ENCODE results near the gene ARHGEF37.
A peak's percentile ranks its signal among the peaks of the same experiment; 100 is the strongest.

The ARHGEF37 gene

DNA sequence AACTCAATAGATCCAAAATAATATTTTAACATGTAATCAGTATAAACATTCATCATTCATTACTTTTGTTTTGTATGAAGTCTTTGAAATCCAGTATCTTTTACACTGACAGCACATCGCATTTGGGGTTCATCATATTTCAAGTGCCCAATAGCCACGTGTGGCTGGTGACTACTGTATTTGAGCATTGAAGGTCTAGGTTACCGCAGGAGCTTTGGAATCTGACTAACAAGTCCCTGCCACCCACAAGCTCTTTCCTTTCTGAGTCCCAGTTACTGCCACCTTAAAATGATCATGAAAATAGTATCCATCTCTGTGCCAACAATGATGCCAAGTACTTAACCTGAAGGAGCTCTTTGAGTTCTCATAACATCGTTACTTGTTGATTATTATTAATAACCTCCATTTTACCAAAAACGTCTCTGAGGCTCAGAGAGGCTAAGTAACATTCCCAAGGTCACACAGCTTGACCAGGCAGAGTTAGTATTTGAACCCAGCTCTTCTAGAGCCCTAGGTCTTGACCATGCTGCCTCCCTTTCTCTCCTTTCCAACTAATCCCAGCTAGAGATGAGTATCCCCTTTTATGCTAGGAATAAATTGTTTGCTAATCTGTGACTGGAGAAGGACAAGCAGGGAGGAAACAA lies 24.2 kb downstream of the ARHGEF37 start:
- DNase-seq: no peak

DNA sequence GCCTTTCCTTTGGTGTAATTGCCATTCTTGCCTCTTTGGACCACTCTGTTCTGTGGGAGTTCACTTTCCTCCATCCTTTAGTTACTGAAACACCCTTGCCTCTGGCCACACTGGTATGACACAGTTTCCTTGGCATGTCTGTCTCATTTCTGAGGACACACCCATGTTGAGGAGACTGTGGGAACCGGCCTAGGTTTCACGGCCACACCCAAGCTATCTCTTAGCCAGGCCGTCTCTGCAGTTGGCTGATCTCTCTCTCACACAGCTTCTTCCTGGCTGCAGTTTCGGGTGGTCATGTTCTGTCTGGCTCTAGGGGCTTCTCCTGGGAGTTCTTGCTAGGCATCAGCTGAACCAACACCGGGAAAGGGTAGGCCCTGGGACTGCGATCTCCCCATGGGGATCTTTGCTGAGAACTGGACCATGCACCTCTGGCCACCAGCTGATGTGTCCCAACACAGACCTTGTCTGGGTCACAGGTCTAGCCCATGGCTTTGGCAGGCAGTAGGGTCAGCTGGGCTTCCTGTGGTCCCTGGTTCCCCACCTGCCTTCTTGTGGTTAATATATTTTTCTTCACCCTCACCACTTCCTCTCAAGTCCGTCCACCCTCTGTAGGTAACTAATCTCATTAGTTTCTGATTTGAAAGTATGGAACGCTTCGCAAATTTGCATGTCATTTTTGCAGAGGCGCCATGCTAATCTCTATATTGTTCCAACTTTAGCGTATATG lies 24.9 kb downstream of the ARHGEF37 start:
- no peak for DNase-seq

DNA sequence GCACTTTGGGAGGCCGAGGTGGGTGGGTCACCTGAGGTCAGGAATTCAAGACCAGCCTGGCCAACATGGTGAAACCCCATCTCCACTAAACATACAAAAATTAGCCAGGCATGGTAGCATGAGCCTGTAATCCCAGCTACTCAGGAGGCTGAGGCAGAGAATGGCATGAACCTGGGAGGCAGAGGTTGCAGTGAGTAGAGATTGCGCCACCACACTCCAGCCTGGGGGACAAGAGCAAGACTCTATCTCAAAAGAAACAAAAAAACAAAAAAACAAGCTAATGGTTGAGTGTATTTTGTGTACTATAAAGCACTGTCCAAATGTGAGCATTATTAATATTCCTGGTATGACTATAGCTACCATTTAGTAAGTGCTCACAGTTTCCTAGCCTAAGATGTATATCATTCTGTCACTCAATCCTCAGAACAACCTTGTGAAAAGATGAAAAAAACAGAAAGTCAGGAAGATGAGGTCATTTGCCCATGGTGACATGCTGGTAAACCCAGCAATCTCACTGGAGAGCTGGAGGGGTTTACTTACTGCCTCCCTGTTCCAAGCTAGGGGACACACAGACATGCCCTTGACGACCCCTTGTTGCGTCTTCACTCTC lies 27.7 kb downstream of the ARHGEF37 start:
- no peak for DNase-seq

DNA sequence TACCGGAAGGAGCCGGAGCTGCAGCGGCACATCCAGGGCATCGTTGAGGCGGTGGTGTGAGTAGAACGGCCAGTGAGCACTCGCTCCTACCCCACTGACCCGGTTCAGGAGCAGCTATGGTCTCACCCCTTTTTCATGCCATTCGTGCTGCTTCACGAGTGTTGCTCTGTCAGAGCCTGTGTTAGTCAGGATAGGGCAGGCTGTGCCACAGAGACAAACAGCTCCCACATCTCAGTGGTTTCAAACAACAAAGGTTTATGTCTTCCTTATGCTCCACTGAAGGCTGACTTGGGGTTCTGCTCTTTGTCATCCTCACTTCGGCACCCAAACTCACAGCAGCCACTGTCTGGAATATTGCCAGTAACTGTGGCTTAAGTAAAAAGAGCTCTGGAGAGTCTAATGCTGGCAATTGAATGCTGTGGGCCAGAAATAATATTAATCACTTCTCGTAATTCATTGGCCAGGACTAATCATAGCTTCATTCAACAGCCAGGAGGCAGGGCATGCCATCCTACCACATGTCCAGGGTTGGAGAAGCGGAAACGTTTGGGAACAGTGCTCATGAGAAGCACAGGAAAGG lies 28.4 kb downstream of the ARHGEF37 start:
- no peak for DNase-seq

DNA sequence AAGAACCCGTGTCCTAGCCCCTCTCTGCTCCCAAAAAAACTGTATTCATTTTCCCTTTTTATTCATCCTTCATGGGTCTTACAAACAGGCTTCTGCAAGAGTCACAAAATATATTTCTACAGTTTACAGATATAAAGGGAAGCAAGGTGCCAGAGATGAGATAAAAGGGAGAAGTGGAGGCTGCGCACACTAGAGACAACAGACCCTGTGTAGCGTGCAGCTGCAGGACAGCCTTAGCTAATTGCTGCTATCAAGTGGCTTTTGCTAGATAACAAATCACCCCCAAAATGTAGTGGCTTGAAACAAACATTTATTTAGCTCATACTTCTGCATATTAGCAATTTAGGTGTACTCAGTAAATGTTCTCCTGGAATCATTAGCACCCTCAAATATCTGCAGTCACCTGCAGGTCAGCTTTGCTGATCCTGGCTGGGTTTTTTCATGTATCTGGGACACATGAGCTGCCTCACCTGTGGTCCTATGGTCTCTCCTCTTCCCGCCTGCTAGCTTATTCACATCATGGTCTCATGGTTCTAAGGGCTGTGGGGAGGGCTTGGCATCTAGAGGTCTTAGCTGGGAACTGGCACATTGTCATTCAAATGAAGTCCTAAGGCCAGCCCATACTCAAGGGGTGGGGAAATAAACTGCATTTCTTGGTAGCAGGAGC lies 29.4 kb downstream of the ARHGEF37 start:
- DNase-seq: no peak

DNA sequence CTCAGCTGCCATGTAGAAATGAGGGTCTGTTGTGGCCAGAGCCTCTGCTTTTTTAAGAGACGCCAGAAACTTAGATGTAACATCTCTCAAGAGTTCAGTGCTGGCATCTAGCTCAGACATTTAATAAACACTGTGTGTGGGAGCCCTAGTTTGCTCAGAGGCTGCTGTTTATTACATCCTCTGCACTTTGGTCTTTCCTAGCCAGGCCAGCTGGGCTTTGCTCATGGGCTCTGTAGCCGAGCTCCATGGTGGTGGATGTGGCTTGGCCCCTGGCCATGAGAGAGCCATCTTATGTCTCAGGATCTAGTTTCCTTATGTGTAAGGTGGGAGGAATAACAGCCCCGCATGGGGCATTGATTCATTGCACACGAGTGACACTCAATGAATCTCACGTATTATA lies 30.0 kb downstream of the ARHGEF37 start:
- DNase-seq: no peak

DNA sequence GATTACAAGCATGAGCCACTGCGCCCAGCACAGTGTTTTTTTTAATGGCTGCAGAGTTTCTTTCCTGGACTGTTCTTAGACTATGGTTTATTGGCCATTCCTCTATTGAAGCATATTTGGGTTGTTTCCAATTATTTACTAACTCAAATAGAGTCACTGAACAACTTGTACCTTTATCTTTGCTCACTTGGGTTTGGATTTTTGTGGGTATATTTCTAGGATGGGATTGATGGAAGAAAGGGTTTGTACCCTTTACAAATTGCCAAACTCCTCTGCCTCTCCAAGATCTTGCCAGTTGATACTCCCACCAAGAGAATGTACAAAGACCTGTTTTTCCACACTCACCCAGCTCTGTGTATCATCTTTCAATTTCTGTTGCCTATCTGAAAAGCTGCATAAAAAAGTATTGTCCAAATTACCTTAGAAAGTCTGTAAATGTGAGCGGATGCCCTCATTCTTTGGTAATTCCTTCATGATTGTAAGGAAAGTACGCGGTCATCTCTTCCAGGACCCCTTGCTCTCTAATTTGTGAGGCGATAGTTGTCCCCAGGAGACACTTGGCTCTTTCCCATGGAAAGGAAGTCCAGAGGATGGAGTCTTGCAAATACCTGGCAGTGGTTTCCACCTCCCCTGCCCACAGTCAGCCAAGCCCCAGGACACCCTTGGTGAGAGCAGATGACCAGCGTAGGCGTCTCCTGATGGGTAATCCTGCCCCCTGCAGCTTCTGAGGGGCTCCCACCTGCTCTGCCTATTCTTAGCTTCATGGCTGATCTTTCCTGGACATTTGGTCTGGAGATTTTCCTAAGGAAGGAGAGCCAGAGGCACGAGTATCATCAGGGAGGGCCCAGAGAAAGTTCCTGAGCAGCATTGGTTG lies 33.0 kb downstream of the ARHGEF37 start:
- no peak for DNase-seq

DNA sequence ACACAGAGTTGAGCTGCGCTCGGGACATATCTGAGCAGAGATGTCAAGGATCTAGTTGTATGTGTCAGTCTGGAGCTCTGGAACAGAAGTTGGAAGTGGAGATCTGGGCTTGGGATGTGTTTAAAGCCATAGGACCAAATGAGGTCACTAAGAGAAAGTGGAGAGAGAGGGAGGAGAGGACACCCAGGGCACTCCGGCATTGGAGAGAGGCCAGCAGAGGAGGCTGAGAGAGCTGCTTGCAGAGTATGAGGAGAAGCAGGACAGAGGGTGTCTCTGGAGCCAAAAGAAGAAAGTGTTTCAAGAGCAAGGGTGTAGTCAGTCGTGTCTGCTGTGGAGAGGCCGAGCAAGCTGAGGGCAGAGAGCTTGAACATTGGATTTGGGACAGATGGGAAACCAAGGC lies 34.7 kb downstream of the ARHGEF37 start:
- DNase-seq: no peak

DNA sequence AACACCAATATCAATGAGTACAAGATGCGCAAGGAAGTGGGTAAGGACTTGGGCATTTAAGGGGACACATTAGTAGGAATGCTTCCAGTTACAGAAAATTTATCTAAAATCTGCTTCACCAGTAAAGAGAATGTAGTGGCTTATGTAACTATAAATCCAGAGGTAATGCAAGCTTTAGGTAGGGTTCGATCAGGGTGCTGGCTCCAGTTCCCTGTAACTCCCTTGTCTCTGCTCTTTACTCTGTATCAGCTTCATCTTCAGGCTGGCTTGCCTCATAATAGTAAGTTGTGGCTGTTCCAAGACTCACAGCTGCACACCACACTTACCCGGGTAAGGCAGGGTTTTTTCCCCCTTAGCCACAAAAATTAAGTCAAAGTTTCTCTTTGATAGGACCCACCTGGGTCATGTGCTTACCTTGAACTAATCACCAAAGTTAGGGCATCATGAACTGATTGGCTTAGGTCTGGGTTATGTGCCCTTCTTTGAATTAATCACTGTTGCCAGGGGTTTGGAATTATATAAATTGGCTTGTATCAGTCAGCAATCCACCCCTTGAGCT lies 35.5 kb downstream of the ARHGEF37 start:
- no peak for DNase-seq

DNA sequence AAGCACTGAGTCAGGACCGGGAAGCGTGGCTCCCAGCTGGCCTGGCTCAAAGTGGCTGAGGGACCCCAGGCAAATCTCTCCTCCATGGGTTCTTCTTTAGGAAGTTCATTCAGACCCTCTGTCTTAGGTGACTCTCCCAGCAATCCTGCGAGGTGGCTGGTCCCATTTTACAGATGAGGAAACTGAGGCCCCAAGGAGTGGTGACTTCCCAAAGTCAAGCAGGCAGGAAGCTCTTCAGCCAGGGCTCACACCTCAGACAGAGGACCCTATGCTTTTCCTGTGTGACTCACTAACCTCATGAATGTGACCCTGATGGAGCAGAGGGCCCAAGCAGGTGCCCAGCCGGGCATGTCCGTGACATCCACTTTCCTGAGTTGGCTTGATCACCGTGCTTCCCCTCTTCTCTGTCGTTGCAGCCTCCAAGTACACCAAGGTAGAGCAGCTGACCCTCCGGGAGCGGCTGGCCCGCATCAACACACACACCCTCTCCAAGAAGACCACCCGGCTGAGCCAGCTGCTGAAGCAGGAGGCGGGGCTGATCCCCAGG lies 36.5 kb downstream of the ARHGEF37 start:
- no peak for DNase-seq

DNA sequence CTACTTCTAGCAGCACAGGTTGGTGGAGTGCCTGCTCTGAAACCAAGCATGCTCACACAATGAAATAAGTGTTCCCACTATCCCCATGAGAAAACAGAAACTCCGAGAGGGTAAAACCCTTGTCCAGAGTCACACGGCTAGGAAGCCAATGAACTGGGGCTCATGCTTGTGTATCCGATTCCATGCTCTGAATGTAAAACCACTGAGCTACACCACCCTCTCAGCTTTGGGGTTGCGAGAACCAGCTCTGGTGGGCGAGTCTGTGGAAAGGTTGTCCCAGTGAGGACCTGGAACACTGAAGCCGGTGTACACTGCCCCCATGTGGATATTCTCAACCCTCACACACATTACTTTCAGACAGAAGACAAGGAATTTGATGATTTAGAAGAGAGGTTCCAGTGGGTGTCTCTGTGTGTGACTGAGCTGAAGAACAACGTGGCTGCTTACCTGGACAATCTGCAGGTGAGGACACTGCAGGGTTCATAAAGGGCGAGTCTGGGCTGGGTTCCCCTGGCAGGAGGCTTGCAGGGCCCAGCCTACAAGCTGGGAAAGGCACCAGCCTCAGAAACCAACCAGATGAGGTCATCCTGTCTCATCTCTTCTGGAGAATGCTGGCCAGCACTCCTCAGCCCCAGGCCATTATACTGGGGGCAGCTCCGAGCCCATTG lies 37.4 kb downstream of the ARHGEF37 start:
- DNase-seq: peak; percentile 70

DNA sequence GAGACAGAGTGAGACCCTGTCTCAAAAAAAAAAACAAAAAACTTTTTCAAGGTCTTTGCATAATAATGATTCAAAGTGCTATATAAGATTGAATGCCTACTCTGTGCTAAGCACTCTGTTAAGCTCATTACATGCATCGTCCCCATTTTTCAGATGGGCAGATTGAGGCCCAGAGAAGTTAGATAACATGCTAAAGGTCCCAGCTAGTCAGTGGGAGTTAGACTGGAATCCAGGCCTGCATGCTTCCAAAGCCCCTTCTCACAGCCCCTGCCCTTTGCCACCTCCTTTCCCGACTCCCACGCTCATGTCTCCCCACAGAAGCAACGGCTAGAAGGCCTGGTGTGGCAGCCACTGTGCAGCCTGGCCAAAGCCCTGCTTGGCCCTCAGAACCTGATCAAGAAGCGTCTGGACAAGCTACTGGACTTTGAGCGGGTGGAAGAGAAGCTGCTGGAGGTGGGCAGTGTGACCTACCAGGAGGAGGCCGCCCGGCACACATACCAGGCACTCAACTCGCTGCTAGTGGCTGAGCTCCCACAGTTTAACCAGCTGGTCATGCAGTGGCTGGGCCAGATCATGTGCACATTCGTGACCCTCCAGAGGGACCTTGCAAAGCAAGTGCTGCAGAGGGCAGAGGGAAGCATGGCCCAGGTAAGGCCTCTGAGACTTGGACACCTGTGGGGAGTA lies 40.3 kb downstream of the ARHGEF37 start:
- DNase-seq: no peak

DNA sequence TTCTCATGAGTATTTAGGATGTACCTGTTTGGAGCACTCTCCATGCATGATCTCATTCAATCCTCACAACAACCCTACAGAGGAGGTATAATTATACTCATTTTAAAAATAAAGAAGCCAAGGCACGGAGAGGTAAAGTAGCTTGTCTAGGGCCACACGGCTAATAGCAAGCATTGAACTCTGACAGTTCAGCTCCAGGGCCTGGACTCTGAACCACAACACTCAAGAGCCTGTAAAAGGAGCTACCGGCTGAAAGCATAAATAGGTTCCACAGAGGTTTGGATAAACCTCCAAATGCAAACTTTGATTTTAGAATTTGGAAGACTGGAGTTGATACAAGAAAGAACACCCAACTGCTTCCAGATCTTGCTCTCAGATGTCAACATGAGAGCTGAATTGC lies 41.2 kb downstream of the ARHGEF37 start:
- DNase-seq: no peak

DNA sequence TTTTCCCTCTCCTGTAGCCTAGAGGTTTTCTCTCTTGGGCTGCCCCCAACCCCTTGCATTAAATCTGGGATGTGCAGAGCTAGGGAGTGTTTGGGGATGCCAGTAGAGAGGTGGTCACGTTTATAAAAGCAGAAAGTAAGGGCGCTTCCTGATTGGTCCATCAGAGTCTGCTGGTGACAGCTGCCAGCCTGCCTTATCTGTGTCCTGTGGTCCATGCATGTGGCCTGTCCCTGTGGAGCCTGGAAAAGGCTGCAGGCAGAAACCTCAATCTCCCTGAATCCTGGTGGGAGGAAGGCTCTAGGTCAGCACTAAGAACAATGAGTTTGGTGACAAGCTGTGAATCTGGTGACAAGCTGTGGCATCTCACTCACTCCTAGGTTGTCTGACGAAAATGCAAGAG lies 42.2 kb downstream of the ARHGEF37 start:
- no peak for DNase-seq

DNA sequence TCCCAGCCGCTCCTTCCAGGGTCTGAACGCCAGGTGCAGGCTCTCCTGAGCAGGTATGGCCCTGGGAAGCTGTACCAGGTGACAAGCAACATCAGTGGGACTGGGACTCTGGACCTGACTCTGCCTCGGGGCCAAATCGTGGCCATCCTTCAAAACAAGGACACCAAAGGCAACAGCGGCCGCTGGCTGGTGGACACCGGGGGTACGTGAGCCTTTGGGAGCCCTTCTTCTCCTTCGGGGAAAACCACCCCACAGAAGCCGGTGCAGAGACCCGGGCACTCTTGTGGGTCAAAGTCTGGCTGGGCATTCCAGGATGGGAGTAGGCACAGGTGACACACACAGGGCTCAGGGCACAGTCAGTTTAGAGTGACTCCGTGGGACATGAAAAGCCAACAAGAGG lies 45.8 kb downstream of the ARHGEF37 start:
- DNase-seq: no peak

DNA sequence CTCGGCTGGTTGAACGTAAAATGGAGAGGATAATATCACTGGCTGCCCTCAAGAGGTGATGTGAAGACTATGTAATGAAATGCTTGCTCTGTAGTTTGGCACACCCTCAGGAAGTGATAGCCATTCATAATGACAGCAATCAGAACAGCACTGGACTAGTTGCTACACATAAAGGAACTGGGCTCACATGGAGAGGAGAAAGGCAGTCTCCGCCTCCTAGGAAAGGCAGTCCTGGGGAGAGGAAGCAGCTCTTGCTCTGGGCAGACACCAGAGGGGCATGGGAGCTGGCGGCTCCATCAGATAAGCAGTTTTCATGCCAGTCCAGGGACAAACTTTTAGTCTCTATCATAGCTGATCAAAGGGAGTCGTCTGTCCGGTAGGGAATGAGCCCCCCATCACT lies 46.9 kb downstream of the ARHGEF37 start:
- DNase-seq: no peak

DNA sequence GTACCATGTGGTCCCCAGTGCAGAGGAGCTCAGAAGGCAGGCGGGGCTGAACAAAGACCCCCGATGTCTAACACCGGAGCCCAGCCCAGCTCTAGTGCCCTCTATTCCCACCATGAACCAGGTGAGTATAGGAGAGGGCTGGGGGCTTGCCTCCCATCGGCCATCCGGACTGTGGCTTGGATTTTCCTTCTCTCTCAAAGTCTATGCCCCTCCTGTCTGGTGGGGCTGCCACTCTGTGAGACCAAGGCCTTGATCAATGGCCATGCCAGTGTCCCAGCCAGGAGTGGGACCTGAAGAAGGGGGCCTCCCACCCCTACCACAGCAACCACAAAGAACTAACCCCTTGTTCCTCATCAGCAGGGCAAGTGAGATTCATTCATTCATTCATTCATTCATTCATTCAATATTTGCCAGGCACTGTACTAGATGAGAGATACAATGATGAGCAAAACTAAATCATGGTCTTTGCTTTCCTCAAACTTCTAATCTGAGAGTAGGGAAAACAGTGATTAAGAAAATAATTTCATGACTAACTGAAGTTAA lies 47.6 kb downstream of the ARHGEF37 start:
- no peak for DNase-seq

DNA sequence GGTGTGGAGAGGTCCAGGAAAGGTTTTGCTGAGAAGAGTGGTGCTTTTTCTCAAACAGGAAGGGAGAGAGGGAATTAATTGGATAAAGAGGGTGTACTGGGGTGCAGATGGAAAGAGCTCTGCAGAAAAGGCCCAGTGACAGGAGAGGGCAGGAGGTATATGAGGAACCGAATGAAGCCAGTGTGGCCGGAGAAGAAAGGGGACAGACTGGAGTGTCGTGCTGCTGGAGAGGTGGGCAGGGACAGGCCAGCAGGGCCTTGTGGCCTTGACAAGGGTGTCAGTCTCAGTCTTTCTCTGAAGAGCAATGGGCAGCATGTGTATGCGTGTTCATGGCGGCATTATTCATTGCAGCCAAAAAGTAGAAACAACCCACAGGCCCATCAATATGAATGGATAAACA lies 48.1 kb downstream of the ARHGEF37 start:
- DNase-seq: no peak

DNA sequence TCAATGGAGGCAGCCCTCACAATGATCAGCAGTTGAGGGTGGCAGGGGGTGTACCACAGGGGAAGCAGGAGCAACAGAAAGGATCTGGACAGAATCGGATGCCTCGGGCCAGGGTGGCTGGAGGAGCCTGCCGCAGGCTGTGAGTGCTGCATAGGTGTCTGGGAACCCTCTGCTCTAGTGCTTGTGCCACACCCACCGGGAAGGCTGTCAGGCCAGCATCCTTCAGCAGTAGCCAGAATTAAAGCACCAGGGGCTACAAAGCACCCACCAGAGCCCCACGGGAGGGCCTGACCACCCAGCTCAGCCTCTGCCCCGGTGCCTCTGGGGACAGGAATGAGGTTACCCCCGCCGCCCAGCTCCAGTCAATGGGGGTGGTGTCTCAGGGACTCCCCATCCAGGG lies 49.0 kb downstream of the ARHGEF37 start:
- no peak for DNase-seq

DNA sequence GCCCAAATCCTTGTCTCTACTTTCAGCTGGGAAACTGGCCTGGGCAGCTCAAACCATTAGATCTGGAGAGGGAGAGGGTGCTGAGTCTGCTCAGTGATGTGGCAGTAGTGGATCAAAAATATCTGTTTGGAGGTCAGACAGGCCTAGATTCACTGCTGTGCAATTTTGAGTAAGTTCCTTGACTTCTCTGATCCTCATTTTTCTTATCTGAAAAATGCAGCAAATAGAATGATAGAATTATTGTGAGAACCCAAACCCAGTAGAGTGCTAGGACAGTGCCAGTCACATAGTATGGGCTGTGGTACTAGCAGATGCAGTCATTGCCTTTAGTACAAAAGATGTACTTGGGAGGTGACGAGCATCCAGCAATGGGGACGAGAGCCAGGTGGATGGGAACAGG lies 50.2 kb downstream of the ARHGEF37 start:
- no peak for DNase-seq

Data from NCI-H1694 treated with DMSO at 0.1 percent for 48 hours (cell line).